WERI-Rb-1 (cell line): ENCODE data around the gene AFG1L.

Source experiments
- DNase-seq: peaks from one replicate; pipeline ENCODE4 v3.0.0-alpha.2; 2020
- H3K27ac ChIP-seq: fragments of 250-450 bp; sonication (Bioruptor Pico); 2 replicates; pipeline ENCODE4 v1.5.1; 2020; ENCODE audit warnings: mild to moderate bottlenecking, moderate library complexity
- H3K27me3 ChIP-seq: fragments of 250-450 bp; sonication (Bioruptor Pico); 2 replicates; pipeline ENCODE4 v1.5.1; 2021; ENCODE audit warnings: mild to moderate bottlenecking, low read depth, moderate library complexity; ENCODE audit not compliant: insufficient read depth, severe bottlenecking
- H3K36me3 ChIP-seq: fragments of 250-450 bp; sonication (Bioruptor Pico); 2 replicates; pipeline ENCODE4 v1.5.1; 2020; ENCODE audit warnings: mild to moderate bottlenecking, moderate library complexity
- H3K4me3 ChIP-seq: 2 replicates; pipeline ENCODE4 v1.5.1; 2011; ENCODE audit warnings: low read depth, mild to moderate bottlenecking, control low read depth, low read length
- H3K9me3 ChIP-seq: fragments of 250-450 bp; sonication (Bioruptor Pico); 2 replicates; pipeline ENCODE4 v1.5.1; 2021; ENCODE audit warnings: mild to moderate bottlenecking, moderate library complexity; ENCODE audit not compliant: severe bottlenecking
- TF ChIP-seq, protein P1 (sequence below): IDR thresholded peaks from 2 replicates; pipeline ENCODE4 v1.5.1; 2011; ENCODE audit warnings: low read depth, mild to moderate bottlenecking, control low read depth, inconsistent platforms, low read length

AFG1L gene

DNA sequence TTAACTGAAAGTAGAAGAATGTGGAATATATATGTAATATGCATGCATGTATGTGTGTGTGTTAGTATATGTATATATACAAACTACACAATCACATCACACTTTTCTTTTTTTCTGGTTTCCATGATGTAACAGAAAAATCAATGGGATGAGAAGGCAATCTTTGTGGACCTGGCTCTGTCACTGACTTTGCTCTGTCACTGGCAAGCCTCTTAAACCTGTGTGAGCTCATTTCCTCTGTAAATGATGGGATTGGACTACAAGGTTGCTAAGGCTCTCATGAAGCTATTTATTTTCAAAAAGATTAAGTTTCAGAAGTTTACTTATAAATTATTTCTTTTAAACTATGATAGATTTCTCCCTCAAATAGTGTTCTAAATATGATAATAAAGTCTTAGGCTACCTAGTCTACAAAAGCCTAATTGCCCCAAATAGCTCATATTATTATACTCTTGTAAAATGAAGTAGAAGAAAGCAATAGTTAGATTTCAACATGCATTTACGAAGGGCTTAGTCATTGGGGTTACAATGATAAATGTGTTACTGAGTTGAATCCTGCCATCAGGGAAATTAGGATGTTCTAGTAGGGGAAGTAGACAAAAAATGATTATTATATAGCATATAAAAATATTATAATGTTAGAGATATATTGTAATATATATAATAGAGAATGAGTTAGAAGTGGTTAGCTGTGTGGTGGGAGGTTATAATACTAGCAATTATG, 129.3 kb downstream of the AFG1L start:
- H3K4me3 ChIP-seq: no peak overlapping the region
- H3K36me3 ChIP-seq: no peaks in the 10 kb centered on the region
- DNase-seq: no peak
- H3K27me3 ChIP-seq: no peaks in the 10 kb centered on the region
- H3K27ac ChIP-seq: no peak overlapping the region
- TF ChIP-seq, protein P1, sequence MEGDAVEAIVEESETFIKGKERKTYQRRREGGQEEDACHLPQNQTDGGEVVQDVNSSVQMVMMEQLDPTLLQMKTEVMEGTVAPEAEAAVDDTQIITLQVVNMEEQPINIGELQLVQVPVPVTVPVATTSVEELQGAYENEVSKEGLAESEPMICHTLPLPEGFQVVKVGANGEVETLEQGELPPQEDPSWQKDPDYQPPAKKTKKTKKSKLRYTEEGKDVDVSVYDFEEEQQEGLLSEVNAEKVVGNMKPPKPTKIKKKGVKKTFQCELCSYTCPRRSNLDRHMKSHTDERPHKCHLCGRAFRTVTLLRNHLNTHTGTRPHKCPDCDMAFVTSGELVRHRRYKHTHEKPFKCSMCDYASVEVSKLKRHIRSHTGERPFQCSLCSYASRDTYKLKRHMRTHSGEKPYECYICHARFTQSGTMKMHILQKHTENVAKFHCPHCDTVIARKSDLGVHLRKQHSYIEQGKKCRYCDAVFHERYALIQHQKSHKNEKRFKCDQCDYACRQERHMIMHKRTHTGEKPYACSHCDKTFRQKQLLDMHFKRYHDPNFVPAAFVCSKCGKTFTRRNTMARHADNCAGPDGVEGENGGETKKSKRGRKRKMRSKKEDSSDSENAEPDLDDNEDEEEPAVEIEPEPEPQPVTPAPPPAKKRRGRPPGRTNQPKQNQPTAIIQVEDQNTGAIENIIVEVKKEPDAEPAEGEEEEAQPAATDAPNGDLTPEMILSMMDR: no peak
- H3K9me3 ChIP-seq: no peaks in the 10 kb centered on the region

DNA sequence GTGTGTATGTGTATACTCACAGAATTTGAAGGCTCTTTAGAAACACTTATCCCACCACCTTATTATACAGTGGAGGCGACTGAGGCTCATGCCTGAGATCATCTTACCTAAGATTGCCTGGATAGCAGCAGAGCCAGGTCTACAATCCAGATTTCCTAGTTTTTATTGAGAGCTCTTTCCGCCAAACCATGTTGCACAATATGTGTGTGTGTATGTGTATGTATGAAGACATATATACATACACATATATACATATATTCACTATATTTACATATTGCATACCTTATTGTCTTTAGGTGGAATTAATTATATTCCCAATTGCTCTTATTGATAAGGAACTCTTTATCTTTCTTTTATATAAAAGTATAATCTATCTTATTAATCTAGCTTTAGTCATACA, 130.6 kb downstream of the AFG1L start:
- Histone ChIP-seq H3K27me3 (no peaks in the 10 kb centered on the region), H3K27ac (no peak overlapping the region), H3K36me3 (no peaks in the 10 kb centered on the region), H3K4me3 (no peak overlapping the region), H3K9me3 (no peaks in the 10 kb centered on the region)
- no peak for DNase-seq
- TF ChIP-seq, protein P1: no peak

DNA sequence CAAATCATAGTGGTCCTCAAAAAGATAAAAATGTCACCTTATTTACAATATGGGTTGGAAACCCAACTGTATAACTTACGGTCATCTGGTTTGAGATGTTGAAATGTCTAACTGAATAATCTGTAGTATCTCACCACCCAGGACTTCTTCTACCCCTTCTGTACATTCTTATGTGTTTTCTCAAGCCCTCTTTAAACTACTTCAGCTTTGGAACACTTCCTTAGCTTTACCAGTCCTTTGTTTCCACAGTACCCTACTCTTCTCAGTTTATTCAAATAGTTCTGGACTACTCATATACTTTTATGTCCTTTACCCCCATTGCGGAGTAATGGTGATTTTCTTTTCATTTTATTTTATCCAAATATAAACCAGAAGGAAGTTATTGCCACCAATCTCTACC, 137.3 kb downstream of the AFG1L start:
- Histone ChIP-seq H3K27ac (no peak overlapping the region), H3K4me3 (no peak overlapping the region), H3K27me3 (no peaks in the 10 kb centered on the region), H3K36me3 (no peaks in the 10 kb centered on the region), H3K9me3 (no peaks in the 10 kb centered on the region)
- DNase-seq: no peak
- TF ChIP-seq, protein P1: no peak

DNA sequence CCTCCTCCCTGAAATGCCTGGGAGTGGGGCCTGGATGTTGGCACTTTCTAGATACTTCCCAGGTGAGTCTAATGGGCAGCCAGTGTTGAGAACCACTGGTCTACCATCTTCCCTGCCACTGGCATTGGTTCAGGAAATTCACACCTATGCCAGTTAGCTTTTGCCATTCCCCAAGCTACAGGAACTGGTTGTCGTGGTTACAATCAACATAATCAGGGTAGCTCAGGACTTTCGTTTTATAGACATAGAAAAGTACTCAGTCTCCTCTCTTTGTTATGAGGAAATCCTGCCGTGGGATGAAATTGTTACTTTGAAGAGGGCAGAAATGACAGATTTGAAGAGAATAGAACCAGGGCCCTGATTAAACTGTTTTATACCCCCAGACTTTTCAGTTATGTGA, 137.9 kb downstream of the AFG1L start:
- H3K9me3 ChIP-seq: no peaks in the 10 kb centered on the region
- no peaks in the 10 kb centered on the region for H3K27me3 ChIP-seq
- DNase-seq: no peak
- no peak overlapping the region for H3K27ac ChIP-seq
- H3K36me3 ChIP-seq: no peaks in the 10 kb centered on the region
- no peak overlapping the region for H3K4me3 ChIP-seq
- TF ChIP-seq, protein P1: no peak

DNA sequence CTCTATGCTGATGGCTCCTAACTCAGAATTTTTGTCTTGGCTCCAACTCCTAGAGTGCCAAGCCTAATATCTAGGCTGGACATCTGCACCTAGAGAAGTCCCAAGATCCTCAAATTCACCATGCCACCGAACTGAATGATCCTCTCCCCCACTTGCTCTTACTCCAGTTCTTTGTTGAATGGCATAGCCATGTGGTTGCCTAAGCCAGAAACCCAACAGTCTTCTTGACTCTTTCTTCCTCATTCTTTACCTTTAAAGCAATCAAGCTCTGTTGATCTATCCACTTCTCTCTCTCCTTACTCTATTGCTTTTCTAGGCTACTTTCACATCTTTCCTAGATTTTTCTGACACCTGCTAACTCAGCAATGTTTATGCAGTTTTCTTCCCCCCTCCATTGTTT, 139.4 kb downstream of the AFG1L start:
- no peaks in the 10 kb centered on the region for H3K36me3 ChIP-seq
- no peak overlapping the region for H3K27ac ChIP-seq
- DNase-seq: no peak
- TF ChIP-seq, protein P1: no peak
- H3K27me3 ChIP-seq: no peaks in the 10 kb centered on the region
- no peaks in the 10 kb centered on the region for H3K9me3 ChIP-seq
- H3K4me3 ChIP-seq: no peak overlapping the region

DNA sequence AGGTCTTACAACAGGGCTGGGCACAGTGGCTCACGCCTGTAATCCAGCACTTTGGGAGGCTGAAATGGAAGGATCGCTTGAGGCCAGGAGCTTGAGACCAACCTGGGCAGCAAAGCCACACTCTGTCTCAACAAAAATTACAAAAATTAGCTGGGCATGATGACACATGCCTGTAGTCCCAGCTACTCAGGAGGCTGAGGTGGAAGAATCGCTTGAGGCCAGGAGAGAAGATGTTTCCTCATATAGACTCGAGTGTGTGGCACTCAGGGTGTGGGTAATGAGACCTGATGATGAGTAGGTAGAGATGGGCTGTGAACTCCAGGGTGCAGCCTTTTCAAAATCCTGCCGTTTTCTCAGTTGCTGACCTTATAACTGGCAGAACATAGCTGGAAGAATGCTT, 140.5 kb downstream of the AFG1L start:
- DNase-seq: no peak
- TF ChIP-seq, protein P1: no peak
- Histone ChIP-seq H3K27ac (no peak overlapping the region), H3K9me3 (no peaks in the 10 kb centered on the region), H3K27me3 (no peaks in the 10 kb centered on the region), H3K36me3 (no peaks in the 10 kb centered on the region), H3K4me3 (no peak overlapping the region)
